Measurements from ENCODE around the gene PPP2R5C. TPM values are rescaled to one million over a fixed set of nuclear protein-coding genes. Genes with fewer than 3 reads are reported as not detected.

Gene PPP2R5C
- total RNA-seq, 1 experiment from 2014 or later: 96.1 TPM

- DNase-seq: peak; percentile 9
- no peak overlapping the region for H3K9ac ChIP-seq (ENCODE audit: low read length)
- H3K9me2 ChIP-seq (replicated peaks; ENCODE audit: low read length): no peaks in the 10 kb centered on the region
- H3K27ac ChIP-seq (ENCODE audit: low read length): no peak overlapping the region
- peaks cover 5% of the 10 kb centered on the region; the same call in 1 of the 2 replicates for H3K4me1 ChIP-seq (ENCODE audit: insufficient read depth, low read length)
- no peaks in the 10 kb centered on the region for H3F3A ChIP-seq (ENCODE audit: low read length, unreplicated experiment)
- ATAC-seq: peak; percentile 76
- H3K27me3 ChIP-seq (ENCODE audit: low read length): no peaks in the 10 kb centered on the region
- peaks cover 37% of the 10 kb centered on the region for H3K79me2 ChIP-seq (ENCODE audit: low read length)
- H3K36me3 ChIP-seq (ENCODE audit: low read depth, low read length): no peaks in the 10 kb centered on the region
- no peak overlapping the region for H3K4me3 ChIP-seq (ENCODE audit: low read length)
- H4K20me1 ChIP-seq (ENCODE audit: low read length): no peaks in the 10 kb centered on the region; the same call in 1 of the 2 replicates
- ChIA-PET POLR2A (ENCODE audit: unreplicated experiment) (no interaction called here), CTCF (no interaction called here)
- intact Hi-C loops (cut with micrococcal nuclease): no loop called here
- TF ChIP-seq EZH2phosphoT487 (IDR thresholded peaks at IDR 0.05; ENCODE audit: borderline replicate concordance, low read length) (no peak), EZH2 (IDR thresholded peaks at IDR 0.05; ENCODE audit: low read length, unreplicated experiment) (no peak), CTCF (conservative IDR thresholded peaks at IDR 0.05; ENCODE audit: low read depth, low read length) (no peak)
- no peaks in the 10 kb centered on the region for H3K9me3 ChIP-seq (ENCODE audit: low read length)
- H2AFZ ChIP-seq (ENCODE audit: low read length): no peak overlapping the region
- BruUV-seq (replicated peaks): no TSS peak
- no peak overlapping the region for H3K4me2 ChIP-seq (ENCODE audit: low read length)
Observed at GRCh38 chr14:101875727-101876554, 114.4 kb downstream of the PPP2R5C start.

GRCh38 chr14:101876555-101876938, 115.0 kb downstream of the PPP2R5C start:
- Histone ChIP-seq H3K27ac (ENCODE audit: low read length) (no peak overlapping the region), H3K9ac (ENCODE audit: low read length) (no peak overlapping the region), H2AFZ (ENCODE audit: low read length) (no peak overlapping the region), H3K4me1 (ENCODE audit: insufficient read depth, low read length) (peaks cover 5% of the 10 kb centered on the region; the same call in 1 of the 2 replicates), H3K36me3 (ENCODE audit: low read depth, low read length) (no peaks in the 10 kb centered on the region), H3K79me2 (ENCODE audit: low read length) (peaks cover 37% of the 10 kb centered on the region), H3F3A (ENCODE audit: low read length, unreplicated experiment) (no peaks in the 10 kb centered on the region), H3K27me3 (ENCODE audit: low read length) (no peaks in the 10 kb centered on the region), H3K9me3 (ENCODE audit: low read length) (no peaks in the 10 kb centered on the region), H3K9me2 (replicated peaks; ENCODE audit: low read length) (no peaks in the 10 kb centered on the region), H4K20me1 (ENCODE audit: low read length) (no peaks in the 10 kb centered on the region; the same call in 1 of the 2 replicates), H3K4me2 (ENCODE audit: low read length) (no peak overlapping the region), H3K4me3 (ENCODE audit: low read length) (no peak overlapping the region)
- TF ChIP-seq CTCF (conservative IDR thresholded peaks at IDR 0.05; ENCODE audit: low read depth, low read length) (no peak), EZH2 (IDR thresholded peaks at IDR 0.05; ENCODE audit: low read length, unreplicated experiment) (no peak), EZH2phosphoT487 (IDR thresholded peaks at IDR 0.05; ENCODE audit: borderline replicate concordance, low read length) (no peak)
- CTCF ChIA-PET: no interaction called here
- DNase-seq (no peak), ATAC-seq (no peak)
- POLR2A ChIA-PET (ENCODE audit: unreplicated experiment): no interaction called here
- no TSS peak for BruUV-seq (replicated peaks)
- intact Hi-C loops (cut with micrococcal nuclease): no loop called here

- CTCF ChIA-PET: no interaction called here
Observed at GRCh38 chr14:101877766-101878165, 116.3 kb downstream of the PPP2R5C start.

More at GRCh38 chr14:101877766-101878165, 116.3 kb downstream of the PPP2R5C start:
- H3K79me2 ChIP-seq (ENCODE audit: low read length): peaks cover 28% of the 10 kb centered on the region
- intact Hi-C loops (cut with micrococcal nuclease): no loop called here
- no peak overlapping the region for H3K4me2 ChIP-seq (ENCODE audit: low read length)
- BruUV-seq (replicated peaks): no TSS peak
- no peak overlapping the region for H3K9ac ChIP-seq (ENCODE audit: low read length)
- H2AFZ ChIP-seq (ENCODE audit: low read length): no peak overlapping the region
- TF ChIP-seq EZH2phosphoT487 (IDR thresholded peaks at IDR 0.05; ENCODE audit: borderline replicate concordance, low read length) (no peak), EZH2 (IDR thresholded peaks at IDR 0.05; ENCODE audit: low read length, unreplicated experiment) (no peak), CTCF (conservative IDR thresholded peaks at IDR 0.05; ENCODE audit: low read depth, low read length) (no peak)
- H3F3A ChIP-seq (ENCODE audit: low read length, unreplicated experiment): no peaks in the 10 kb centered on the region
- H3K9me3 ChIP-seq (ENCODE audit: low read length): no peaks in the 10 kb centered on the region
- no peak overlapping the region for H3K27ac ChIP-seq (ENCODE audit: low read length)
- no peak for ATAC-seq
- POLR2A ChIA-PET (ENCODE audit: unreplicated experiment): no interaction called here
- H3K4me3 ChIP-seq (ENCODE audit: low read length): no peak overlapping the region
- DNase-seq: no peak
- peaks cover 5% of the 10 kb centered on the region; the same call in 1 of the 2 replicates for H3K4me1 ChIP-seq (ENCODE audit: insufficient read depth, low read length)
- no peaks in the 10 kb centered on the region for H3K9me2 ChIP-seq (replicated peaks; ENCODE audit: low read length)
- H3K27me3 ChIP-seq (ENCODE audit: low read length): no peaks in the 10 kb centered on the region
- no peaks in the 10 kb centered on the region for H3K36me3 ChIP-seq (ENCODE audit: low read depth, low read length)
- no peaks in the 10 kb centered on the region; the same call in 1 of the 2 replicates for H4K20me1 ChIP-seq (ENCODE audit: low read length)
